ENCODE data around the gene SP110.
"Not testable (repeated sequence)": the region's sequence is repeated elsewhere in the genome, so short reads cannot be mapped to it uniquely, and the experiment has no call there.

The SP110 gene

GRCh38 chr2:230222829-230223228 lies 3.0 kb upstream of the SP110 start:
- not testable (repeated sequence) for DNase-seq

DNA sequence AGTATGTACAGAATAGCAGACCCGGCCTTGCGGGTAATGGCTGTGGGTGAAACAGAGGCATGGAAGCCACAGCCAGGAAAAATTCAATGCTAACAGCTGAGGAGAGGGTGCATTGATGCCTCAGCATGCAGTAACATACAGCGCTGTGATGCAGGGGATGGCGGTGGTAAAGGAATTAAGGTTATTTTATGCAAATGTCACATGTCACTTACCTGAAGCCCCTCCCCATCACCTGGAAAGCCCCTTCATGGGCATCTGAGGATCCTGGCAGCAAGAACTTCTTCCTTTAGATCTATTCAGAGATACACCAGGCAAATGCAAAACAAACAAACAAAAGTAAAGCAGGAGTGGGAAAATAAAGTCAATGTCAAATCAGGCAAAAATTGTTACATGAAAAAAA lies 1.7 kb upstream of the SP110 start:
- DNase-seq: no peak

DNA sequence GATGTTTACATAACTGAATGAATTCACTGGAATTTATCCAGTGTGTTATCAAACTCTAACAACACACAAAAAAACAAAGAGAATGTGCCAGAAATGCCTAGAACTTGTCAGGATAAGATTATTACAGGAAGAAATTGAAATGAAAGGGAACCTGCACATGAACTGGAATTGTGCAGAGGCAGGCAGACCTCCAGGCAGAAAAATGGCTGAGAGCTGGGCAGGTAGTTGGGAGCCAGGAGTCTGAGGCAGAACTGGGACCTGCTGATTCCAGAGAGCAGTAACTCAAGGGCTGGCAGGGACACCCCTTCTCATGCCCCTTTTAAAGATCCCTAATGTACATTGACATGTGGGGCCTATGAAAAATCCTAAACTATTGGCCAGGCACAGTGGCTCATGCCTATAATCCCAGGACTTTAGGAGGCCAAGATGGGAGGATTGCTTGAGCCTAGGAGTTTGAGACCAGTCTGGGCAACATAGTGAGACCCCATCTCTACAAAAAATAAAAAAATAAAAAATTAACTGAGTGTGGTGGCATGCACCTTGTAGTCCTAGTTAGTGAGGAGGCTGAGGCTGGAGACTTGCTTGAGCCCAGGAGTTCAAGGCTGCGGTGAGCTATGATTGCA lies 674 bp upstream of the SP110 start:
- DNase-seq: no peak

DNA sequence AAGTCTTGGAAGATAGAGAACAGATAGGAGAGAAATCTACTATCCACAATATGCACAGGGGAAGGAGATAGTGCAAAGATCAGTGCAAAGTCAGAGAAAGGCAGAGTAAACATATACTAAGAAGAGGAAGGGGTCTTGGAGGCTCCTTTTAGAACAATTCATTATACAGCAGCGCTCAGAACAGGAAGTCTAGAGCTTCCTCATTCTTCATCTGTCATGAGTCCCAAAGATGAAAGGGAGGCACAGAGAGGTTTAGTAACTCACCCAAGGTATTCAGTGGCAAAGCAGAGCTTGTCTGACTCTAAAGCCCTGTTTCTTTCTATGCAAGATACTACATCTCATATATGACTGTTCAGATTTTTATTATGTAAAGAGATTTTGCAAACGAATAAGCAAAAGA lies 1.4 kb downstream of the SP110 start:
- peak; percentile 55 for DNase-seq

DNA sequence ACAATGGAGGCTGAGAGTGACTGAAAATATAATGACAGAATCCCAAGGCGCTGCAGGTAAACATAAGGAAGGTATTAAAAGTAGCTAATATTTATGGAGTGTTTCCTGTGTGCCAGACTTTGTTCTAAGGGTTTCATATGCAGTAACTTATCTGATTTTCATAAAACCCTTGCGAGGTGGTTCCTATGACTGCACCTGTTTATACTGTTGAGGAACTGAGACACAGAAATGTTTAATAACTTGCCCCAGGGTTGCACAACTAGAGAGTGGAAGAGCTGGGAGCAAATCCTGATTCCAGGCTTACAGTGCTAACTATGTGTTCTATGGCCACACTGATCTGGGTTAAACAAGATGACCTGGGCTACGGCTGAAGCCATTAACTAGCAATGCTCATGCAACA lies 2.4 kb downstream of the SP110 start:
- DNase-seq: no peak

- no peak for DNase-seq
These were observed 3.3 kb downstream of the SP110 start for GRCh38 chr2:230216489-230216888.

- DNase-seq: no peak
These were observed 10.2 kb downstream of the SP110 start for GRCh38 chr2:230209422-230210051.

DNA sequence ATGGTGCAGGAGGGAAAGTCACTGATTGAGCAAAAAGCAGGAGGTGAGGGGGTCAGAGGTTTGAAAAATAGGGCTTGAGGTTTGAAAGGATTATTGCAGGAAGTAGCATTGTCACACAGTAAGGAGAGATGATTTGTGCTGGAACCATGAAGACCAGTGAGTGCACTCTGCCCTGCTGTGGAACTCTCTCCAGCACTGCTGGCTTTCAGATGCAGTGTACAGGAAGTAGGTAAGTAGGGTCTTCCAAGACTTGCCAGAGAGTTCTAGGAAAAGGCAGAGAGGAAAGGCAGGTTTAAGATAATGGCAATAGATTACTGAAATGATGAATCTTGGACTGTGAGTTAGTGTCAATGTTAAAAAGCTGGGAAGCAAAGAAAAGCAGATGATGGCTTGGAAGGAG lies 11.2 kb downstream of the SP110 start:
- DNase-seq: no peak

DNA sequence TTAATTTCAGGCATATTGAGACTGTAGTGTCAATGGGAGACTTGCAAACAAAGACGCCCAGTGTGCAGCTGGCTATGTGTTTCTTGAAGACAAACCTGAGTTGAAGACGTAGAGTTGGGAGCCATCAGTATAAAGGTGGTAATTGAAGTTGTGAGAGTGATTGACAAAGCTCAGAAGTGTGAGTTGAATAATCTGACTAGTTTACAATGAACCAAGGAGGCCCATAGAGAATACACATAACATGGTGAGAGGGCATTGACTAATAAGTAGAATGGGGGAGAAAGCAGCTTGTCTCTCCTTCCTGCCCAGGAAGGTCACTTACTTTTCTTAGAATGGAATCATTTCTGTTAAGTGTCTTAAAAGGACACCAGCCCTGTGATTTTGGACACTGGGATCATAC lies 14.1 kb downstream of the SP110 start:
- DNase-seq: no peak

DNA sequence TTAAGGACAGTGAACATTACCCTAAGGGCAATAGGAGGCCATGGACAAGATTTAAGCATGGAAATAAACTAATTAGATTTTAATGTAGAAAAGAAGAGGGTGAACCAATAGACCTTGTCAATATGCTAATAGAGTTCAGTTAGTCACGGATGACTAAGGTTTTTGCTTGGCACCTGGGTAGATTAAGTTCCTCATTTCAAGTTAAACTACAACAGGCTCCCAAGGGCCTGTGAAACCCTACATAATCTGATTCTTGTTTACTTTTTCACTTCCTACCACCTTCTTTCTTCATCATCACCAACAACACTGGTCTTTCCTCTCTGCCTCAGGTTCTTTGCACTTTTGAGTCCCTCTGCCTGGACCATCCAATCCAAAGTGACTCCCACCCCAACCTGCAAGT lies 14.8 kb downstream of the SP110 start:
- DNase-seq: no peak

DNA sequence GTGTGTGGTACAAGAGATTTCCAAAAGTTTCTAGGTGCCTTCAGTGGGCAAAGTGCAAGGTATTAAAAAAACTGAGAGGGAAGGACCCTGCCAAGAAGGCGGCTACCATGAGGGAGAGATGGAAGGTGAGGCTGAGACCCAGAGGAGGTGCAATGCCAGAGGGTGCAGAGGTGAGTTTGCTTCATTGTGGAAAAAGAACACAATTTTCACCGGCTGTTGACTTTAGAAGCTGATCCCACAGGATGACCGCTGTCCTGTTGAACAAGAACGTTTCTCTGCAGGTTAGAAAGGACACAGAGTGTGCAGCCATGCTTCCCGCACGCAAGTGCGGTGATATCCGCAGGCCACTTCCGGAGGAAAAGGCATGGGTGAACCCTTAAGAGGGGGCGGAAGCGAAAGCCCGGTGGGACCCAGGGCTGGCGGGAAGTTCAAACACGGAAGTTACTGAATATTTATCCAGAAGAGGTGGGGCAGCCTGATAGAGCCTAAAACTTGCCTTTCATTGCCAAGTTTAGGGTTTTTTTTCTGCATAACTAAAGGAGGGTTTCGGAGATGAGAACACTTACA lies 16.6 kb downstream of the SP110 start:
- DNase-seq: peak; percentile 11

GRCh38 chr2:230202430-230203109 lies 17.2 kb downstream of the SP110 start:
- DNase-seq: peak; percentile 25

DNA sequence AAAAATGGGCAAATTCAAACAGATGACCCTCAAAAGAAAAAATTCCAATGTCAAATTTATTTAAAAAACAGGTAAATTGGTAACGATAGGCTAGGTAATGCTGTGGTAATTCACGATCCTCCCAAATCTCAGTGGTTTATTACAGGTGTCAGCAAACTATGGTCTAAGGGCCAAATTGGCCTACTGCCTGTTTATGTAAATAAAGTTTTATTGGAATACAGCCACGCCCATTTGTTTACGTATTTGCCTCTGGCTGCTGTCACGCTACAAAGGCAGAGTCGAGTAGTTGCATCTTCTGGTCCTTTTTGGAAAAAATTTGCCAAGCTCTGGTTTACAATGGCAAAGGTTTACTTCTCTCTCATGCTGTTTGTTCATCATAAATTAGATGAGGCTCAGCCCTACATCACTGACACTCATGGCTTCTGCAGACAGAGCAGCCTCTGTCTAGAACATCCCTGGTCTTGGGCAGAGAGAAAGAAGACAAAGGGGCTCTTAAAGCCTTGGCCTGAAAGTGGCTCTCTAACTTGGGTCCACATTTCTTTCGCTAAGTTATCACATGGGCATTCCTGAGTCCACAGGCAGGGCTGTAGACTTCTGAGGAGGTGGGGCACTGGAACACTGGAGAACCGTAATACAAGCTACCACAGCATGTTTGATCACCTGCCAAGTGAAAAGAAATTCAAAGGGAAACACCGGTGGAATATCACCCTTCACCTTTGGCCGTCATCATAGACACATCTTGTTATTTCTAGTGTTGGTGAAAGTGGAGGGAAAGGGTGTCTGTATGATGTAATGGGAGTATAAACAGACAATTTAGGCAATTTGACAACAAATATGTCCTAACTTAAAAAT lies 34.8 kb downstream of the SP110 start:
- no peak for DNase-seq

DNA sequence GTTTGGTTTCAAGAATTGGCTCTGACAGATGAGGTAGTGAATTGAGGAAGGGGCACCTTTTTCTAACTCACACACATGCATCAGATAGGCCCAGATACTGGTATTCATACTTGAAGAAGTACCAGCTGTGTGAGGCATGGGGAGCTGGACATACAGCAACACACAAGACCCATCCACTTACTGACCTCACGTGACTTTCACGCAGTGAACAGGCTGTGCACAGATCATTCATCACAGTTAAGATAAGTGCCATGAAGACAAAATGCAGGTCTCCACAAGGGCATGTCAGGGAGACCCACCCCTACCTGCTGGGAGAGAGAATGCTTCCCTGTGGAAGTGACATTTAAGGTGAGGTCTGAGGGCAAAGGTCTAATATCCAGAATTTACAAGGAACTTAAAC lies 38.6 kb downstream of the SP110 start:
- DNase-seq: no peak

DNA sequence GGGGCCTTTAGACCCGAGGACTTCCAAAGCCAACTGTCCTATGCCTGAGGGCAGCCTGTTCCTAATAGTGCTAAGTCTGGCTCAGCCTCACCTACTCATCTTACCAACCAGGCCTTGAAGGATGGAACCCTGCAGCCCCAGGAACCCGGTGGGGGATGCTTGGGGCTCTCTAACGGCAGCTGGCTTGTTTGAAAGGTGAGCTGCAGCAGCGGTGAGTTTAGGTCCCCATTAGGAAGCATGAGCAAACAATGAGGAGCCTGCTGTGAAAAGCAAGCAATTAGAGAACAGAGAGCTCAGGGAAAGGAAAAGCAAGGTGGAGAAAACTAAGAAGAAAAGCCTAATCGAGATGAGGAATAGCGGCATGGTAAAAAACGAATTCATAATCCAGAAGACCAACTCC lies 39.9 kb downstream of the SP110 start:
- DNase-seq: no peak

- no peak for DNase-seq
These were observed 41.0 kb downstream of the SP110 start for GRCh38 chr2:230178546-230179485.

GRCh38 chr2:230176996-230177395 lies 42.8 kb downstream of the SP110 start:
- DNase-seq: no peak

- no peak for DNase-seq
These were observed 45.3 kb downstream of the SP110 start for GRCh38 chr2:230174466-230174865.

- no peak for DNase-seq
These were observed 46.9 kb downstream of the SP110 start for GRCh38 chr2:230172852-230173251.

DNA sequence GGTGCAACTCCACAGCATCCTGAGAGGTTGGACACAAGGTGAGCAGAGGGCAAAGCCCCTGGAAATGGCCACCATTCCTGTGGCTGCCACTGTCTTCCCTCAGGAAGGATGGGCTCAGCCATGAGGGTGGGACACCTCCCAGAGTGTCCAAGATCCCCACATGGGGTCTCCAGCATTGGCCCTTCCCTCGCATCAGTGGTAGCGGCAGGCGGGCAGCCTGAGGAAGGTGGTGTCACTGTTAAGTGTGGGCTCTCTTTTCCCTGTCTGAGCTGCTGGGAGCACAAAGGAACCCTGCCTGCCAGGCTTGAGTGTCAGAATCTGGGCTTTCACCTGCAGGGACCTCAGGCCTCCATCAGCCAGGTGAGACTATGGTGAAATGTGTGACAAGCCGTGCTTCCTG lies 47.6 kb downstream of the SP110 start:
- no peak for DNase-seq

- no peak for DNase-seq
These were observed 49.3 kb downstream of the SP110 start for GRCh38 chr2:230170532-230170931.

DNA sequence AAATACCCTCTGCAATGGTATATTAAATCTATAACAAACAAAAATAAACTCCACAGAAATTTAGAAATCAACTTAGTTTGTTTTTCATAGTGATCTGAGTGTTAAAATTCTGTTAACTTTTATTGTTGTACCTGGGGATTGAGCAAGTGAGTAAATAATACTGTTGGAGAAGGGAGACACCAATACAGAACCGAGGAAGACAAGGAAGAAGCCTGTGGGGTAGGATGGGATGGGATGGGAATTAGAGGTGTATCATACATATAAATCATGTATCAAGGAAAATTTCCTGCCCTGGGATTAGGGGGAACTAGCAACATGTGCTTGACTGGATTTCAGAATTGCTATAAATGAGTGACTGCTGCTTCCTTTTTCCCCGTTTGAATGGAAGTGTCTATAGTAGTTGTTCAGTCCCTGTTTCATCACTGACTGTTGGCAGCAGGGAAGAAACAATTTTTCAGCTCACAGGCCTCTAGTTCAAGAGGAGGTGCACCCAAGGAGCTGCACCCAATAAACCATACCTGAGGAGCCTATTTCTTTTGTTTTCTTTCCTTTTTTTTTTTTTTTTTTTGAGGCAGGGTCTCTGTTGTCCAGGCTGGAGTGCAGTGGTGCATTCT lies 53.1 kb downstream of the SP110 start:
- no peak for DNase-seq
